GM12891 (cell line): ENCODE results near the gene IL1RAP.

Source experiments
- POLR2A ChIP-seq: IDR thresholded peaks from 2 replicates; pipeline ENCODE4 v1.6.1; 2011; ENCODE audit warnings: low read depth, low read length, control low read depth
- POLR2AphosphoS5 ChIP-seq: IDR thresholded peaks from 2 replicates; pipeline ENCODE4 v1.6.1; 2011; ENCODE audit warnings: low read depth, low read length, control low read depth

DNA sequence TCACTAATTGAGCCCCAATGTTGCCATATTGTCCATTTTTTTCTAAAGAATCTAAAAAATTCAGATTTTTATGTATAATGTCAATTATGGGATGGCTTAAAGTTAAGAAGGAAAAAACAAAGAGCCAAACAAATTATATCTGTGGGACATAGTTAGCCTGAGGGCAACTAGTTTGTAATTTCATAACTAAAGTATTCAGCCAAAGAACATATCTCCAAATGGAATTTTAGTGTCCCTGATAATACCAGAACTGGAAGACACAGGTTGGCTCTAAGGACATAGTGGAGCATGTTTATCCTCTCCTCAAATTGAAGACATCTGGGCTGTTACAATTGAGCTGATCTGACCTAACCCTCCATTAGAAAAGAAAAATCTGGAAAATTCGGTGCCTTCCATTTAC, 144.2 kb downstream of the IL1RAP start:
- TF ChIP-seq POLR2A (no peak), POLR2AphosphoS5 (no peak)
